ENCODE results near the gene CCDC88C. TPM values are rescaled to one million over a fixed set of nuclear protein-coding genes. Genes with fewer than 3 reads are reported as not detected.

Gene CCDC88C
- total RNA-seq, 1 donor from 2014 or later: 40.6 TPM

DNA sequence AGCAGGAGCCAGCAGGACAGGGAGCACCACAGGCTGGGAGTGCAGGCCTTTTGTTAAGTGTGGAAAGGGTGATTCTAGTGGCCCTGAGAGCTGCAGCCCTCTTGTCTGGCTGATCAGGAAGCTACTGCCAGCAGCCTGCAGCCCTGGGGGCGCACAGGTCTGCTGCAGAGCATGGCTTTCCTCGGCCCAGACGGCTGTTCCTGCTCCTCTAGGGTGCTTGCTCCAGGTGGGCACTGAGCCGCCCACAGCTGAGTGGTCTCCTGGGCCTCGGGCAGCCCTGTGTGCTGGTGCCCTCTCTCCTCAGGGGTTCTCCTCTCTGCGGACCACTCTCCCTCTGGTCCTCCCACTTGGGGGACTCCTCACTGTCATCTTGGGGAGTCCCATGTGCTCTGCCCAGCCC is 18.9 kb downstream of the CCDC88C start:
- no peak for DNase-seq (ENCODE audit: extremely low read depth, low read depth, low spot score)

DNA sequence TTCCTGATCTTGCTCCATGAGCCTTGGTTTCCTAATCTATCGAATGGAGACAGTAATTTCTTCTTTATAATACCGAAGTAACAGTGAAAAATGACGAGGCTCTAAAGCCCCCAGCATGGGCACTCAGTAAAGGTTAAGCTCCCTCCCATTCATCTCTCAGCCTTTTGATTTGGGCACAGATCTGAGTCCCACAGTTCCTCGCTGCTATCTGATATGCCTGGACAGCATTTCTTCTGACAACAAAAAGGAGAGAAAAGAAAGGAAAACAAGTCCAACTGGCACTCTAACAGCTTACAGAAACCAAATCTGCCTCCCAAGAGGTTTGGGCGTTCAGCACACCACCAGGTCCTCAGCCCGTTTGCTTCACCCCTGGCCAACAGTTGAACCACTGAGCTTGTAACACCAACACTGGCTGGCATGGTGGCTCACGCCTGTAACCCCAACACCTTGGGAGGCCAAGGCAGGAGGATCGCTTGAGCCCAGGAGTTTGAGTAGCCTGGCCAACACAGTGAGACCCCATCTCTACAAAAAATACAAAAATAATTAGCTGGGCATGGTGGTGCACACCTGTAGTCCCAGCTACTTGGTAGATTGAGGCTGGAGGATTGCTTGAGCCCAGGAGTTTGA is 19.5 kb downstream of the CCDC88C start:
- DNase-seq (ENCODE audit: extremely low read depth, low read depth, low spot score): no peak

DNA sequence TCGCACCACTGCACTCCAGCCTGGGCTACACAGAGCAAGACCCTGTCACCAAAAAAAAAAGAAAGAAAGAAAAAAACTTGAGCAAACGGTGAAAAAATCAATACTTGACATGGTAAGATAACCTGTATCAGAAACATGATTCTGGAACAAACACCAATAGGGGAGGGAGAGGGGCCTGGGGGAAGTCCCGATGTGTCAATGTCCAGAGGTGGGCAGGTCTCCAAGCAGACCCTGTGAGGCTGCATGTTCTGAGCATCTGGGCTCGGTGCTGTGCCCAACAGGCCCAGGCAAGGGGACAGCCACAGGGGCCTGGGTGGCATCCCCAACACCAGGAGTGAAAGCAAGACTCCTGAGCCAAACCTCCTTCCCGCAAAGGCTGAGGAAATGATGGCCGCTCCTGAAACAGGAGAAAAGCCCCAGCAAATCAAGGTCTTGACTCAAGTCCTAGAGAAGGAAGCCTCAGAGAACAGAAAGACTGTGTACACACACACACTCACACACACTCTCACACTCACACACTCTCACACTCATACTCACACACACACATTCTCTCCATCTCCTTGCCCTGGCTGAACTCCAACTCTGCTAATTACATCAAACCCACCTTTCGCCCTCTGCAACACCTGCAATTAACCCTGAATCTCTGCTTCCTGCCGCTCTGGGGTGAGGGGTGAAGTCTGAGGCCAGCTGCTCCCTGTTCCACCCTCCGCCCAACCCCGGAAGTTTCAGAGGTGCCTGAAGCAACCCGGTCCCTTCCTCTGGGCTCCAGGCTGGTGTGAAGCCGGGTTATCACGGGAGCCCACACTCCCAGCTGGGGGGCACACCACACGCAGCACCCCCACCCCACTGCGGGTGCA is 20.4 kb downstream of the CCDC88C start:
- DNase-seq (ENCODE audit: extremely low read depth, low read depth, low spot score): no peak

DNA sequence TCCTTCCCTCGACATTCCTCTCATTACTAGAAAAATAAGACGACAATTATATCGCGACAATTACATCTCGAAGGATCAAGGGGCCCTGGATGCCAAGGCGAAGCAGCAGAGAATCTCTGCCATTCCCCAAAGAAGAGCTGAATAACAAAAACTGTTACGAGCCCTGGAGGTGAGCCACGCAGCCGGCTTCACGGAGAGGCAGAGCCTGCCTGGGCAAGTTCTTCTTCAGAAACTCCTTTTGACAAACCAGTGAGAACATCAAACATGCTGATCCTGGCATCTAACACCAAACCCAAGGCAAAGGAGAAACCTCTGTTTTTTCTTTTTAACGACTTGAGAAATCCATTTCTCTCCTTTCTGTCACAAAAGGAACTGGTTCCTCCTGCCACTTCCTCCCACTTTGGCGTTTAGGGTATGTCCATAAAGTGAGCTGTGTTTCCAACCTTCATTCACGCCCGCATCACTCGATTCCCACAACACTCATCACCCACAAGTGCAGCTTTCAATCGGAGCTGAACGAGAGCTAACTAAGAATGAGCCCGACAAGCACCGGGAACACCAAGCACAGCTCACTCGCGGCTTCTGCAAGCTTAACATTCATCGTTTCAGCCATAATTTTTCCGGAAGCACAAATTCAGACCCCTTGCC is 21.5 kb downstream of the CCDC88C start:
- no peak for DNase-seq (ENCODE audit: extremely low read depth, low read depth, low spot score)

DNA sequence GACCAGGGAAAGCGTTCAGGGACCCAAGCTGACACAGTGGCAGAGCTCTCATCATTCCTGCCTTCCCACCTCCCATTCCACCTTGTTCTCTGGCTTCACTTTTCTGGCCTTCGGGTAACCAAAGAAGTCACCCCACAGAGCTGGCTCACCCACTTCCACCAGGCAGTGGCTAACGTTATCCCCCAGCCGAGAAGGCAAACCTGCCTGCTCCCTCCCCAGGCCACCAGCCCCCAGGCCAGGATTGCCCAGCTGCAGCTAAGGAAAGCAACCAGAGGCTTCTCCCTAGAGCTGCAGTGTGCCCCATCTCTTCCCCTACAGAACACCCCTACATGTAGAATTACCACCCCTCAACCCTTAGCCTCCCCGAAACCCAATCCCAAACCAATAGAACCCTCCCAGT is 22.2 kb downstream of the CCDC88C start:
- DNase-seq (ENCODE audit: extremely low read depth, low read depth, low spot score): no peak

DNA sequence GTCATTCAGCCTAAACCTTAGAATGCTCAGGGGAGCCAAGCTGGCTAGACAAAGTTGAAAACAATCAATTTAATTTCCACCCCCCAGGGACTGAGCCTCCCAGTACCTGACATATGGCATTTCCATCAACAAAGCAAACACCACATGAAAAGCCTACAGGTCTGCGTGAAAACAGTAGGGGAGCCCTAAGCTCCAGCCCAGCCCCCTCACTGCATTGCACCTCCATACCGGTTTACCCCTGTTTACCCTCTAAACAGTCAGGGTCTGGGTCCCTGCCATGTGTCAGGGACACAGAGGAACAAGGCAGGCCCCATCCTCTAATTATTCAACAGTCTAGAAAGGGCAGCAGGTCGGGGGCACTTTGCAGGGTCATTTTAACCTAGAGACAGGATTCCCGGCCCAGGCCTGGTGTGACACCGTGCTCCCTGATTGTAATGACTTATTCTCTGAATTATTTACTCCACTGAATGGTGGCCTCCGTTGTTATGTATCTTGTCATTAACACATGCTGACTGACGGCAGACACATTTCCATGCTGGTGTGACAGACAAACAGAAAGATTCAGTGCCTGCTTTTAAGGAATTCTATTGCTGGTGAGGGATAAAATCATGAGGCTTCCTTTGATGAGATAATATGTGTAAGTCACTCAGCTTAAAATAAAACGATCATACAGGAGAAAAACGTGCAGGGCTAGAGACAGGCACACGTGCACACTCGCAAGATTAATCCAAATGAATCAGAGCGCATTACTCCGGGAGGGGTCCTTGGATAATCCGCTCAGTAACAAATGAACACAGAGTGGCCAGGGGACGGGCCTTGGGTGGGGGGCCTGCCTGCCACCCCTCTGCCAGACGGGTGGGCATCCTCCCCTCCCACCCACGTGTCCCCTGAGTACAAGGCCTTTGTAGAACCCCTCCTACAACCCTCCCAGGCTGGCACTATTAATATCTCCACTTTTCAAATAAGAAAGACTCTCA is 23.2 kb downstream of the CCDC88C start:
- no peak for DNase-seq (ENCODE audit: extremely low read depth, low read depth, low spot score)

DNA sequence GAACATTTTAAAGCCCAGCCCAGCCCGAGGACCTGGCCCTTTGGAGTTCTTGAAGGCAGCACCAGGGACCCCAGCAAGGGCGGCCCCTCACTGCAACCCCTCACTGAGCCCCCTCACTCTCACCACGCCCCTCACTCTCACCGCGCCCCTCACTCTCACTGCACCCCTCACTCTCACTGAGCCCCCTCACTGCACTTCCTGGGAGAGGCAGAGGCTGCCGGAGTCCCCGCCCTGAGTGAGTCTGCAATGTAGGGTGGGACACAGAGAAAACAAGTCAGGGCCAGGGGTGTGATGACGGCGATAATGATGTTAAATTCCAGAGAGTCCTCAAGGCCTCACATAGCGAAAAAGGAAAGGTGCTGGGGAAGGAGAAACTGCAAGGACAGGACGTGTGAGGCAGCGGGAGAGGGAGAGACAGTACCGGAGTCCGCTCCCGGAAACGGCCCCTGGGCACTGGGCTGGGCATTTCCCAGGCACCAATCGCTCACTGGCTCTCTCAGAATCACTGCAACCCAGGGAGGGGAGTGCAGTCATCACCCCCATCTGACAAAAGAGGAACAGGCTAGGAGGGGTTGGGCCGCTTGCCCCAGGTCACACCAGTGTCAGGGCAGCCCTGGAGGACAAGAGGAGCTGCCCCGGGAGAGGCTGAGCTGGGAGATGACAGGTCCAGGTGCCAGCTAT is 24.9 kb downstream of the CCDC88C start:
- no peak for DNase-seq (ENCODE audit: extremely low read depth, low read depth, low spot score)

DNA sequence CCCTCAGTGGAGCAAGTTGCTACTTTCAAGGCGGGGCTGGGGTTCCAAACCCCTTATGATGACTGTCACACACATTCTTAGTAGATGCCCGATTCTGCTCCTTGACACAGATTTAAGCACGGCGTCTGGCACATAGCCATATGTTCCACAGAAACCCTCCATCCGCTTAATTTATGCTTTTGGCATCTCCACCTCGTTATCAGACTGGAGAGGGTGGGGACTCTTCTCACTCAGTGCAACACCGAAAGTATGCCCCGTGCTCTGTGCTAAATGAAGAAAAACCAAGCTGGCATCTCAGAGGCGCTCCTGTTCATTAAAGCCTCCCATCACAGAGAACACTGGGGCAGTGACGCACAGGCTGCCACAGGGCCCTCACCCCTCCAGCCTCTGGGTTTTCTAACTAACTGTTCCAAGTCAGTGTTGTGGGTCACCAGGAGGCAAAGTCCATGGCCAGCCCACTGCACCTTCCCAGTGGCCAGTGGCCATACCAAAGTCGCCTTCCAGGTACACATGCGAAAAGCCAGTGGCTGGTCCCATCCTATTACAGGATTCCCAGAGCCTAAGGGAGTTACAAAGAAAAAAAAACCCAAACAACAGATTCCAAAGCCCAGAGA is 27.3 kb downstream of the CCDC88C start:
- DNase-seq (ENCODE audit: extremely low read depth, low read depth, low spot score): no peak

DNA sequence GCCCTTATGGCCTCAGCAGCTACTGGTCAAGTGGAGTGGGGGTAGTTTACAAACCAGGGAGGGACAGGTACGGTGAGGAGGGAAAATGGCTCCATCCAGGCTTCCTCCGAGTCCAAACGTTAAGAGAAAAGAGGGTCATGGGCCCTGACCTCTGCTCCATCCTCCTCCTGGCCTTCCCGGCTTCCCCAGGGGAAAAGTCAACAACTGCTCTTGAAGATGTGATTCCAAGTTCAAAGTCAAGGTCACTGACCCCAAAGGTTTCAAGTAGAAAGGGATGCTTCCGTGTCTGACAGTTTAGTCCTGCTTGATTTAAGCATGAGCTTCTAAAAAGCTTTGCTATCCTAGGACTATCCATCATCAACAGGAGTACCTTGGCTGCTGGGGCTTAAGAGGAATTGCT is 28.5 kb downstream of the CCDC88C start:
- DNase-seq (ENCODE audit: extremely low read depth, low read depth, low spot score): no peak

DNA sequence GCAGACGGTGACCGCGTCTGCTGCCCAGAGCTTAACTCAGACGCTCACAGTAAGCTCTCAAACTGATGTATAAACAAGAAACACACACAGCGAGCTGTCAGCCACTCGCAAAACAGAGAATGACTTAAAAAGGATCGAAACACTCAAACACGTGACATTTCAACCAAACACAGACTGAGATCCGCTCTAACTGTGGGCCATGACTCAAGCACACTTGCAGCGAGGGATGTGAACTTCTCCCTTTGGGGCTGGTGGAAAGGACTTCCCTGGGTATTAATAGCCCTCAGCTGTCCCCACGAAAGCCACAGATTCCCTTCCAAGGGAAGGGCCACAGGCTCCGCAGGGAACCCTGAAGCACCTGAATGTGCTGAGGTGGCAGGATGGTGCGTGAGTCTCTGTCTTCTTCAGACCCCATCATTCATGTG is 29.1 kb downstream of the CCDC88C start:
- DNase-seq (ENCODE audit: extremely low read depth, low read depth, low spot score): no peak

DNA sequence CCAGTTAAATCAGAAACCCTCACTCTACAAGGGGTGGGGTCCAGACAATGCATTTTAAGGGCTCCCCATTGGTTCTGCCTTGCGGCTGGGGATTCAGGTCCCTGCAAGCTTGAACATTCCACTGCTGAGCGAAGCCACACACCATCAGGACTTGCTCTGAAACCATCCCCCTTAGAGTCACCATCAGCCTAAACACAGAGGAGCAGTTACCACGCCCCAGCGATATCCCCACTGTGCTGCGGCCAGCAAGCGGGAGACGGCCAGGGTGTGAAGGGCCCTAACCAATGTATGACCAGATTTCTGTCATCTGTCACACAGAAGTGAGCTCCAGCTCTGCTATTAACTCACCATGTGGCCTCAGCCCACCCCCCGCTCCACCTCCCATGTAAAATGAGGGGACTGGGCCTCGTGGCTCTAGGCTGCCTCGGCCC is 29.7 kb downstream of the CCDC88C start:
- DNase-seq (ENCODE audit: extremely low read depth, low read depth, low spot score): no peak

DNA sequence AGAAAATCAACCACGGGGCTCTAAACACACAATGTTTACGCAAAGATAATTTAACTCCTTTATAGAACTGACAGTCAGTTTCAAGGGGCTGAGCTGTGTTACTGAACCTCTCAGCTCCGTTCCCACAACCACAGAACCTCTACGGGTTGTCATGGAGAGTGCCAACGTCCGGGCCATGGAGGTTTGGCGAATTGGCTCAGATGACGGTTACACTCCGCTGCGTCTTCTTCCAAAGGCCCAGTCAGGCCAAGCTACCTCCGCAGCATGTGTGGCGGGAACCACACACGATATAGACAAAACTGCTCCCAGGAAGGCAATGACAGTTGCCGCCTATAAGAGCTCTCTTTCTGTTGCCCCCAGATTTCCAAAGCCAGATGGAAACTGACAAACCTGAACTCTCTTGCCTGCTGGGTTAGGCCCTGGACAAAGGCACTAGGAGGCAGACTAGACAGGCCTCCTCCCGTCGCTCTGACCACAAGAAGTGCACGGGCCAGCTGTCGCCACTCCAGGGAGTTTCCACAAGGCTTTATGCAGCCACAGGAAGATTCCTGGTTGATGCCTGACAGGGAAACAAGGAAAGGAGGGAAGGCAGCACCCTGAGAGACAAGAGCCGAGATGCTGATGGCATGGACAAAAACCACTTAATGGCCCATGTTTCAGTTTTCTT is 30.3 kb downstream of the CCDC88C start:
- DNase-seq (ENCODE audit: extremely low read depth, low read depth, low spot score): no peak

DNA sequence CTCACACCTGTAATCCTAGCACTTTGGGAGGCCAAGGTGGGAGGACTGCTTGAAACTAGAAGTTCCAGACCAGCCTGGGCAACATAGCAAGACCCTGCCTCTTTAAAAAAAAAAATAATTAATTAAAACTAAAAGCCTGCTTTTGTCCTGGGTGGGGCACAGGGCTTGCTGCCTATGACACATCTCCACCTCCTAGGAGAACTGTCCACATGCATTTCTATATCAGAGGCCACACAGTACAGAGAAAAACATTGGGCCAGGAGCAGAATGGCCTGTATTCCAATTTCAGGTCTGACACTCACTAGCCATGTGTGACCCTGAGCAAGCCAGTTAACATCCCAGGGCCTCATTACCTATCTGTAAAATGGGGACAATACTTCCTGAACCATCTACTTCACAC is 31.9 kb downstream of the CCDC88C start:
- no peak for DNase-seq (ENCODE audit: extremely low read depth, low read depth, low spot score)

DNA sequence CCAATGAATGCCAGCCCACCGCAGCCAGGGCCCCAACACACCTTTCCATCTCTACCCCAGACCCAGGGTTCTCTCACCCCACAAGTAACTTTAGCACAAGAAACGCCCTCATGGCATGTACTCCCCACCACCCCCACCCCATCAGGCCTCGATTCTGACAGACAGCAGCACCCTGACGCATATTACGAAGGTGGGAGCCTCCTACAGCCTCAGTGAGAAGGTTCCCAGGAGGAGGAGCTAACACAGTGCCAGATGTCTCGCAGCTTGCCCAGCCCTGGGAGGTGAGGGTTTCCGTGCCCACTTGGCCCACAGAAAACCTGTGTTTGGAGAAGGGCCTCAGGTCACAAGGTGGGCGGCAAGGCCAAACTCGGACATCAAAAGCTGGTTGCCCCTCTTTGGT is 32.4 kb downstream of the CCDC88C start:
- DNase-seq (ENCODE audit: extremely low read depth, low read depth, low spot score): no peak

DNA sequence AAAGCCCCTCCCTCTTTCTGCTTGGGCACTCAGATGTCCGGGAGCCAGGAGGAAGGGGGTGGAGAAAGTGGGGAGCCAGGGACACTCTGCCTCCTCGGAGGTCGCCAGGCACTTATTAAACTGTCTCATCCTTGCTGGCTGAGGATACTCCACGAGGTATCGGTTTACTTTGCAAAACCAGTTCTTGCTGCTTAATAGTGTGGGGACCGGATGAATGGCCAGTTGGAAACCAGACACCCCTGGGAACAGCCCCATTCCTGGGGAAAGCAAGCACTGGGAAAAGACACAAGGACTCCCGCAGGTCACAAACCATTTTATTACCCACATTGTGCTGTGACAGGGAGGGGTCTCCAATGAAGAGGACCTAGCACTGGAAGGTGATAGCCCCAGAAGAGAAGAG is 34.2 kb downstream of the CCDC88C start:
- no peak for DNase-seq (ENCODE audit: extremely low read depth, low read depth, low spot score)

DNA sequence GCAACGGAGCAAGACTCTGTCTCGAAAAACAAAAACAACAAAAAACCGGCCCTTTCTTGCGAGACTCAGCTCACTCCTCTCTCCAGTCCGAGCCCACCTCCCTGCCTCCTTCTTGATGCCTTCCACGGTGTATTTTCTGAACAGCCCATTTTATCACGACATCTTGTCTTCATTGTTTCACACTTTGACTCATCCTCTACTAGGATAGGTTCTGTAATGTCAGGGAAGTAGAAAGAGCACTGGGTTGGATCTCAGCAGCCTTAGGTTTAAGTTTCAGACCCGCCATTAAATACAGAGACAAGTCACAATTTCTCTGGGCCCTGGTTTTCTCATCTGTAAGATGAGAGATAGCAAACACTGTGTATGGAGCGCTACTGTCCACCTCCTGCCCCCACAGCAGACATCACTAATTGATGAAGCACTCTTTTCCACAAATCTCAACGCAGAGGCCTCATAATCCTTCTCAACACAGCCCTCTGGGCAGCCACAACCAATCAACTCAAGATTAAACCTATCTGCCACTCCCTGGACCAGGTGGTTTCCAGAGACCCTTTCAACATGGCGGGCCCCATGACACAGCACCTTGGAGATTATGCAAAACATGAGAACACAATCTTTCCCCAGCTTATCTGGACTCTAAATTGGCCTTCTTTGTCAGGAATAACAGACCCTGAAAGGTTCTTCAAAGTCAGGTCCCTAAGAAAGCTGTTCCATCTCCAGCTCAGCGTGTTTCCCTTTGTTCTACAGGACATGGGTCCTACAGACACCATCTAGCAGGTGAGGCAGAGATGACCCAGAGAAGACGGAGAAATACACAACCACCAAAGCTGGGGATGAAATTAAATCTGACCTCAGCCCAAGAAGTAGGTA is 35.6 kb downstream of the CCDC88C start:
- DNase-seq (ENCODE audit: extremely low read depth, low read depth, low spot score): no peak

DNA sequence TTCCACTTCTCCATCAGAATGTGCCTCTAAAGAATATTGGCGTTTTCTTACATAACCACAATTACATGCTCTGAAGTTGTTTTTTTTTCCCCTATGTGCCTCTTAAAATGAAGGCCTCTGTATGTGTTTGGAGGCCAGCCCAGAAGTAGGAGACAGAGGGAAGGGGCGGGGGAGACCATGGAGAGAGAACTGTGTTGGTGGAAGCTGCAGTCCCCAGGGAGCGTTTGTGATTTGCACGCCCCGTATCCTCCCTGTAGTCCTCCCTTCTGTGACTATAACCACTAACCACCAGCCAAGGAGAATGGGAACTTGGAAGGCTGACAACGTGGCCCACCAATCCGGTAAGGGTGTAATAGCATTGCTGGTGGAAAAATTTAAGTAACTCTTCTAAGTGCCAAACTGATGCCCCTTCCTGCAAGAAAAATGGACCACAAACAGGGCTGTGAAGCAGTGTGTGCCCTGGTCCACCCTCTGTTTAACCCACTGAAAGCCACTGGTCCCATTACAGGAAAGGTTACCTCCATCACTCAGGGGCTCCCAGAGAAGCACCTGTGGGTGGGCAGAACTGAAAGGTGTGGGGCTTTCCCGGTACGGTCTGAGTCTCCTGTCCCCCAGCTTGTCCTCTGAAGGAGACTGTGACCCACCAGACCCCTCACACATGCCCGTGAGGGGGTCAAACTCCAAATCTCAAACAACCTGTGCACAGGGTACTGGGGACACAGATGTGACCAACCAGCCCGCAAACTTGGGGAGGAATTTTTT is 36.8 kb downstream of the CCDC88C start:
- DNase-seq (ENCODE audit: extremely low read depth, low read depth, low spot score): no peak
